GM23248 (cell line): ENCODE measurements around the gene PRR29. TPM values are rescaled to one million over a fixed set of nuclear protein-coding genes. Genes with fewer than 3 reads are reported as not detected.

Experiments used
- DNase-seq: peaks from one replicate; pipeline ENCODE4 v3.0.0-alpha.2; 2015
- H2AFZ ChIP-seq: fragments of 200-600 bp; sonication (generic); 2 replicates; pipeline ENCODE4 v1.6.1; 2016; ENCODE audit warnings: antibody characterized with exemption
- H3F3A ChIP-seq: fragments of 200-600 bp; sonication (generic); 2 replicates; pipeline ENCODE4 v1.6.1; 2016; ENCODE audit warnings: mild to moderate bottlenecking, antibody characterized with exemption, mixed run types; ENCODE audit not compliant: insufficient read depth
- H3K27ac ChIP-seq: fragments of 200-600 bp; sonication (generic); 2 replicates; pipeline ENCODE4 v1.5.1; 2016; ENCODE audit warnings: mild to moderate bottlenecking
- H3K27me3 ChIP-seq: fragments of 200-600 bp; sonication (generic); replicated peaks from 2 replicates; pipeline ENCODE4 v1.6.1; 2016; ENCODE audit warnings: mild to moderate bottlenecking; ENCODE audit not compliant: insufficient read depth
- H3K36me3 ChIP-seq: fragments of 200-600 bp; sonication (generic); 2 replicates; pipeline ENCODE4 v1.6.1; 2016; ENCODE audit warnings: low read depth, mild to moderate bottlenecking
- H3K4me1 ChIP-seq: fragments of 200-600 bp; sonication (generic); 2 replicates; pipeline ENCODE4 v1.6.1; 2016; ENCODE audit warnings: mild to moderate bottlenecking; ENCODE audit not compliant: insufficient read depth
- H3K4me2 ChIP-seq: fragments of 200-600 bp; sonication (generic); one replicate; pipeline ENCODE4 v1.6.1; 2016; ENCODE audit warnings: mild to moderate bottlenecking; ENCODE audit not compliant: unreplicated experiment
- H3K4me3 ChIP-seq: fragments of 200-600 bp; sonication (generic); 2 replicates; pipeline ENCODE4 v1.5.1; 2016; ENCODE audit warnings: mild to moderate bottlenecking
- H3K79me2 ChIP-seq: fragments of 200-600 bp; sonication (generic); 2 replicates; pipeline ENCODE4 v1.6.1; 2016; ENCODE audit warnings: mild to moderate bottlenecking; ENCODE audit not compliant: insufficient read depth
- H3K9ac ChIP-seq: fragments of 200-600 bp; sonication (generic); 2 replicates; pipeline ENCODE4 v1.6.1; 2016; ENCODE audit warnings: mild to moderate bottlenecking
- H3K9me2 ChIP-seq: fragments of 200-600 bp; sonication (generic); 2 replicates; pipeline ENCODE4 v1.6.1; 2016; ENCODE audit warnings: mixed run types, mild to moderate bottlenecking, moderate library complexity; ENCODE audit not compliant: insufficient read depth
- H3K9me3 ChIP-seq: fragments of 200-600 bp; sonication (generic); one replicate; pipeline ENCODE4 v1.6.1; 2017; ENCODE audit warnings: low read depth
- H4K20me1 ChIP-seq: fragments of 200-600 bp; sonication (generic); 2 replicates; pipeline ENCODE4 v1.6.0; 2016; ENCODE audit not compliant: insufficient read depth
- EZH2 ChIP-seq: fragments of 200-600 bp; sonication (generic); IDR thresholded peaks from 2 replicates; pipeline ENCODE4 v1.6.1; 2018; ENCODE audit warnings: antibody characterized with exemption, mild to moderate bottlenecking; ENCODE audit not compliant: insufficient read depth, poor library complexity, severe bottlenecking
- EZH2phosphoT487 ChIP-seq: fragments of 200-600 bp; sonication (generic); IDR thresholded peaks from 2 replicates; pipeline ENCODE4 v1.6.1; 2018; ENCODE audit warnings: antibody characterized with exemption, moderate library complexity, mild to moderate bottlenecking, low read depth; ENCODE audit not compliant: insufficient read depth
- WGBS, 2 experiments: methylation state at CpG; one replicate each; pipeline ENCODE4 v1.1.6; 2015 to 2017; ENCODE audit warnings: low lambda C conversion rate in 2 of 2, low coverage in 1 of 2; ENCODE audit errors: missing lambda C conversion rate in 2 of 2; 5-methylcytosine and 5-hydroxymethylcytosine counted together
- in situ Hi-C: fragments of 300-500 bp; cut with MboI; formaldehyde crosslinking; loops from 2 replicates; pipeline ENCODE4 v1.15.0; 2020
- polyA plus RNA-seq: library from polyadenylated mRNA; unstranded; fragments of >200 nt; fragmentation: Nextera tagmentation; extraction: Ambion mirVana; gene quantifications from 2 replicates; pipeline ENCODE4 v1.2.1, GENCODE V29; 2016
- total RNA-seq: library from RNA; depleted of rRNA; stranded (reverse); fragments of >200 nt; shearing (Covaris generic); gene quantifications from 2 replicates; pipeline ENCODE4 v1.2.3, GENCODE V29; 2014

Gene PRR29
- total and polyA plus RNA-seq, 2 experiments from 2014 or later, result not detected

DNA sequence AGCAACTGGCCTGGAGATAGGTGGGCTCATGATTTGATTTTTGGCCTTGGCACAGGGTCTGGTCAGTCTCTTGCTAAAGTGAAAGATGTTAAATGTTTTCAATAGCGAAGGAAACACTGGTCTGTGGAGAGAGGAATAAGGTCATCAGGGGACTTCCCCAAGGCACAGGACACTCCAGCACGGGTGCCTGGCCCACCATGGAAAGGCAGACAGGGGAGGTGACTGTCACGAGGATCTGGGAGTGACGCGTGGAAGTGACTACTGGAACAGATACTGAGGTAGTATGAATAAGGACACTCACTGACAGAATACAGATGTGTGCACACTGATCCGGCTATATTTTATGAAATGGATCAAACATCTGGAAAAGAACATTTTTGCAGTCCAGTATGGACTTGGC, 39.0 kb downstream of the PRR29 start:
- Histone ChIP-seq H3K79me2 (no peaks in the 10 kb centered on the region), H4K20me1 (no peaks in the 10 kb centered on the region), H3K36me3 (no peaks in the 10 kb centered on the region; the same call in 1 of the 2 replicates), H3F3A (no peaks in the 10 kb centered on the region), H3K4me1 (no peaks in the 10 kb centered on the region), H3K27ac (no peak overlapping the region), H3K4me3 (no peak overlapping the region), H2AFZ (no peak overlapping the region), H3K9me3 (no peaks in the 10 kb centered on the region), H3K27me3 (no peaks in the 10 kb centered on the region), H3K4me2 (no peak overlapping the region), H3K9ac (no peak overlapping the region), H3K9me2 (no peaks in the 10 kb centered on the region)
- no peak for TF ChIP-seq EZH2phosphoT487
- TF ChIP-seq EZH2, result no peak
- in situ Hi-C loops, result loop anchor here (10.0 kb wide), 1 partner anchor 238 kb away; no protein-coding TSS in a partner anchor
- WGBS, 2 experiments, result 86 to 89% methylated on average over 6 of the region's 6 CpGs
- no peak for DNase-seq

DNA sequence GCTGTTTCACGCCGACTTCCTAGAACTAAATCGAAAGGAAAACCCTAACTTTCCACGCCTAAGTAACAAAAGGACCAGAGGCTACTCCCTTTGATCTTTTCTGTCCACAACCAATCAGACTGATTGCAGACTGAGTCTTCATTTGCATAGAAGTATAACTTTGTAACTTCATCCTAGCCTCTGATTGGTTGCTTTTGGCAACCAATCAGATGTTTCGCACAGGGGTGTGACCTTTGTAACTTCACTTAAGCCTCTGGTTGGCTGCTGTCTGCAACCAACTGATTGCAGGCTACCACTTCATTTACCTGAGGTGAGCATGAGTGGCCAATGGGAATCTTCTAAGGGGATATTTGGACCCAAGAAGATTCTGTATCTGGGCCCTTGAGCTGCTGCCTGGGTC, 39.7 kb downstream of the PRR29 start:
- H3K27me3 ChIP-seq, result no peaks in the 10 kb centered on the region
- in situ Hi-C loops, result loop anchor here (10.0 kb wide), 1 partner anchor 237 kb away; no protein-coding TSS in a partner anchor
- TF ChIP-seq EZH2, result no peak
- no peak for TF ChIP-seq EZH2phosphoT487

DNA sequence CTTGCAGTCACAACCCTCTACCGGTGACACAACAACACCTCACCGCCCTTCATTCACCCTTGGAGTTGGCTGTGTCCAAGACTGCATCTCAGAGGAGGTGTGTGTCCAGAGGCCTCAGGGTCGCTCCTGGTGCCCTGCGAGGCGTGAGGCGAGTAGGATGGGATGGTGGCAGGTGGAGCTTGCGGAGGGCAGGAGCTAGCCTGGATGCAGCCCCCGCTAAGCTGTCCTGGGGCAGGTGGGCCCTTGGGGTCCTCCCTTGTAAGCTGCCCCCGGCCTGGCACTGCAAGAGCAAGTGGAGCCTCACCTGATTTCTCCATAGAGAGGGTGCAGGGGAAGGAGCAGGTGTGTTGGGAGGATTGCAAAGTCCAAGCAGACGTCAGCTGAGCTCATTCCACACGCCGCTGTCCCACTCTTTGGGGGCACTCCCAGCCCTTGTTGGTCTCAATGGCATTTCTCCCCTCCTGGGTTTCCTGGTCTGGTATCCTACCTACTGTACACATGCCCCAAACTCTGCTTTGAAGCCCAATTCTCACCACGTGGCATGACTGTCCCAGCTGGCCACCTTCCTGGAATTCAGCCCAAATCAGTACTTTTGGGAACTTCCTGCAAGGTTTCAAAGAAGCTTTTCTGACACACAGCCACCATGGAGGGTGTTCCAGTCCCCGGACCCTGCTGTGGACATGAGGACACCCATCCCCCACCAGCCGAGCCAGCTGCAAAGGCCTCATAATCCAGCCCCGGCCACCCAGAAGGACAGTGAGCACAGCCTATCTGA, 40.4 kb downstream of the PRR29 start:
- Histone ChIP-seq H3F3A (no peaks in the 10 kb centered on the region), H3K9me2 (no peaks in the 10 kb centered on the region), H3K4me2 (no peak overlapping the region), H3K9me3 (no peaks in the 10 kb centered on the region), H3K4me1 (no peaks in the 10 kb centered on the region), H2AFZ (no peak overlapping the region), H3K79me2 (no peaks in the 10 kb centered on the region), H3K4me3 (no peak overlapping the region), H3K36me3 (no peaks in the 10 kb centered on the region; the same call in 1 of the 2 replicates), H3K27ac (no peak overlapping the region), H3K27me3 (no peaks in the 10 kb centered on the region), H3K9ac (no peak overlapping the region), H4K20me1 (no peaks in the 10 kb centered on the region)
- DNase-seq, result no peak
- no peak for TF ChIP-seq EZH2
- no peak for TF ChIP-seq EZH2phosphoT487
- in situ Hi-C loops, result loop anchor here (10.0 kb wide), 1 partner anchor 236 kb away; no protein-coding TSS in a partner anchor
- 88 to 91% methylated on average over 15 to 16 of the region's 16 CpGs for WGBS, 2 experiments

More for the DNA sequence above, 39.7 kb downstream of the PRR29 start:
- Histone ChIP-seq H3K27ac (no peak overlapping the region), H3K36me3 (no peaks in the 10 kb centered on the region; the same call in 1 of the 2 replicates), H4K20me1 (no peaks in the 10 kb centered on the region), H3K79me2 (no peaks in the 10 kb centered on the region), H3K9ac (no peak overlapping the region), H3K9me3 (no peaks in the 10 kb centered on the region), H3F3A (no peaks in the 10 kb centered on the region), H3K4me3 (no peak overlapping the region), H3K4me1 (no peaks in the 10 kb centered on the region), H2AFZ (no peak overlapping the region), H3K9me2 (no peaks in the 10 kb centered on the region), H3K4me2 (no peak overlapping the region)
- DNase-seq, result no peak
- WGBS, 2 experiments, result 90 to 96% methylated on average over 5 of the region's 5 CpGs

DNA sequence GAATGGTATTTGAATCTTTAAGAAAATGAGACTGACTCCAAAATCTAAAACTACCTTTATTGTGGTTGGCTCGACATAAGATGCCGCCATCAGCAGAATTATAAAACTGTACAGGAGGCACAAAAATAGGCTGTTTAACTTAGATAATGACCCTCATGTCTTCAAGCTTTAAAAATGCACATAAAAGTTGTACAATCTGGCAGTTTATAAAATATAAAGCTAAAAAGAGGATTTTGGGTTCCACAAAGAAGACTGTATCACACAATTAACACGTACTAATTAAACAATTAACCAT, 40.9 kb downstream of the PRR29 start:
- no peaks in the 10 kb centered on the region for H3F3A ChIP-seq
- no peaks in the 10 kb centered on the region for H4K20me1 ChIP-seq
- no peaks in the 10 kb centered on the region for H3K9me2 ChIP-seq
- no peak overlapping the region for H3K27ac ChIP-seq
- H3K27me3 ChIP-seq, result no peaks in the 10 kb centered on the region
- no peak overlapping the region for H3K4me2 ChIP-seq
- in situ Hi-C loops, result loop anchor here (10.0 kb wide), 1 partner anchor 236 kb away; no protein-coding TSS in a partner anchor
- 96 to 98% methylated on average over 3 of the region's 3 CpGs for WGBS, 2 experiments
- no peak for DNase-seq
- no peaks in the 10 kb centered on the region for H3K79me2 ChIP-seq
- H3K9ac ChIP-seq, result no peak overlapping the region
- no peaks in the 10 kb centered on the region for H3K4me1 ChIP-seq
- no peaks in the 10 kb centered on the region for H3K9me3 ChIP-seq
- TF ChIP-seq EZH2 (no peak), EZH2phosphoT487 (no peak)
- no peak overlapping the region for H2AFZ ChIP-seq
- H3K36me3 ChIP-seq, result no peaks in the 10 kb centered on the region; the same call in 1 of the 2 replicates
- H3K4me3 ChIP-seq, result no peak overlapping the region
